Measurements from ENCODE around the gene GPR68. TPM values are rescaled to one million over a fixed set of nuclear protein-coding genes. Genes with fewer than 3 reads are reported as not detected.

The GPR68 gene, protein sequence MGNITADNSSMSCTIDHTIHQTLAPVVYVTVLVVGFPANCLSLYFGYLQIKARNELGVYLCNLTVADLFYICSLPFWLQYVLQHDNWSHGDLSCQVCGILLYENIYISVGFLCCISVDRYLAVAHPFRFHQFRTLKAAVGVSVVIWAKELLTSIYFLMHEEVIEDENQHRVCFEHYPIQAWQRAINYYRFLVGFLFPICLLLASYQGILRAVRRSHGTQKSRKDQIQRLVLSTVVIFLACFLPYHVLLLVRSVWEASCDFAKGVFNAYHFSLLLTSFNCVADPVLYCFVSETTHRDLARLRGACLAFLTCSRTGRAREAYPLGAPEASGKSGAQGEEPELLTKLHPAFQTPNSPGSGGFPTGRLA
- total RNA-seq = 0.96 and 2.3 TPM in 2 replicates

GRCh38 chr14:91244501-91244901, at the start of gene GPR68:
Gene GPR68 (minus strand): TSS chr14:91244704. CDS start chr14:91235050, 9,654 bp downstream.

Other genes starting within 250 kb of the GPR68 start
- gene RPS6KA5, start 184.1 kb downstream of the GPR68 start, total RNA-seq = 0.56 and 1.2 TPM in 2 replicates
- 28.4 and 43.7 TPM in 2 replicates for gene DGLUCY, start 130.6 kb downstream of the GPR68 start, total RNA-seq
- 0.77 and 0.85 TPM in 2 replicates for gene CCDC88C, start 173.1 kb upstream of the GPR68 start, total RNA-seq